GM21526 (cell line): ENCODE data around the gene XRN2.
"Not testable (repeated sequence)": the region's sequence is repeated elsewhere in the genome, so short reads cannot be mapped to it uniquely, and the experiment has no call there.

Experiments
- ATAC-seq: cut with Tn5 transposase; IDR thresholded peaks from one replicate; pipeline ENCODE4 v1.9.1; 2021; ENCODE audit warnings: moderate library complexity; ENCODE audit not compliant: unreplicated experiment, low FRiP score

XRN2 gene

GRCh38 chr20:21344206-21344900, 41.2 kb downstream of the XRN2 start:
- no peak for ATAC-seq

- no peak for ATAC-seq
These were observed 41.8 kb downstream of the XRN2 start for GRCh38 chr20:21344961-21345360.

- ATAC-seq = no peak
These were observed 49.6 kb downstream of the XRN2 start for GRCh38 chr20:21352703-21353102.

- no peak for ATAC-seq
These were observed 50.1 kb downstream of the XRN2 start for GRCh38 chr20:21353236-21353635.

- no peak for ATAC-seq
These were observed 52.9 kb downstream of the XRN2 start for GRCh38 chr20:21355981-21356380.

- no peak for ATAC-seq
These were observed 53.3 kb downstream of the XRN2 start for GRCh38 chr20:21356386-21356785.

- ATAC-seq = no peak
These were observed 54.7 kb downstream of the XRN2 start for GRCh38 chr20:21357844-21358243.

- ATAC-seq = no peak
These were observed 55.6 kb downstream of the XRN2 start for GRCh38 chr20:21358737-21359136.

GRCh38 chr20:21360705-21361104, 57.6 kb downstream of the XRN2 start:
- no peak for ATAC-seq

- no peak for ATAC-seq
These were observed 58.1 kb downstream of the XRN2 start for GRCh38 chr20:21361266-21361665.

- no peak for ATAC-seq
These were observed 61.3 kb downstream of the XRN2 start for GRCh38 chr20:21364413-21364812.

GRCh38 chr20:21365771-21366170, 62.6 kb downstream of the XRN2 start:
- ATAC-seq = no peak

- ATAC-seq = not testable (repeated sequence)
These were observed 63.1 kb downstream of the XRN2 start for GRCh38 chr20:21366273-21366672.

GRCh38 chr20:21368791-21369190, 65.7 kb downstream of the XRN2 start:
- no peak for ATAC-seq

GRCh38 chr20:21371193-21371592, 68.1 kb downstream of the XRN2 start:
- ATAC-seq = no peak

- no peak for ATAC-seq
These were observed 68.9 kb downstream of the XRN2 start for GRCh38 chr20:21372016-21372415.

- no peak for ATAC-seq
These were observed 70.3 kb downstream of the XRN2 start for GRCh38 chr20:21373436-21373835.

GRCh38 chr20:21376626-21377025, 73.5 kb downstream of the XRN2 start:
- ATAC-seq = no peak

- ATAC-seq = no peak
These were observed 74.6 kb downstream of the XRN2 start for GRCh38 chr20:21377701-21378100.

GRCh38 chr20:21378259-21378658, 75.1 kb downstream of the XRN2 start:
- ATAC-seq = no peak

GRCh38 chr20:21380711-21381110, 77.6 kb downstream of the XRN2 start:
- ATAC-seq = no peak

GRCh38 chr20:21381619-21382018, 78.5 kb downstream of the XRN2 start:
- no peak for ATAC-seq
